HepG2 (cell line): Measurements from ENCODE around the gene CDT1. TPM values are rescaled to one million over a fixed set of nuclear protein-coding genes. Genes with fewer than 3 reads are reported as not detected.

Experiments
- CCAR2 ChIP-seq: fragments of 200-400 bp; formaldehyde crosslinking; optimal IDR thresholded peaks from 2 replicates; pipeline ENCODE3; 2018; ENCODE audit warnings: low read depth, mild to moderate bottlenecking, low read length, moderate library complexity
- EZH2 ChIP-seq: conservative IDR thresholded peaks from 2 replicates; pipeline ENCODE4 v1.6.1; 2012; ENCODE audit warnings: mild to moderate bottlenecking, low read depth, low read length, moderate library complexity
- GLI4 ChIP-seq: sonication (generic); formaldehyde crosslinking; IDR thresholded peaks from 2 replicates; pipeline ENCODE4 v1.5.1; 2020; ENCODE audit warnings: missing genetic modification reagents, mild to moderate bottlenecking, moderate library complexity, borderline replicate concordance
- GMEB1 ChIP-seq: sonication (generic); formaldehyde crosslinking; IDR thresholded peaks from 2 replicates; pipeline ENCODE4 v1.5.1; 2020; ENCODE audit warnings: missing genetic modification reagents, mild to moderate bottlenecking, borderline replicate concordance
- HCFC1 ChIP-seq: fragments of 150-350 bp; IDR thresholded peaks from 2 replicates; pipeline ENCODE4 v1.6.1; 2014; ENCODE audit warnings: low read depth, low read length
- IRF2 ChIP-seq: IDR thresholded peaks from 2 replicates; pipeline ENCODE4 v1.6.1; 2018; ENCODE audit warnings: missing genetic modification reagents, missing compliant biosample characterization
- KIAA2018 ChIP-seq: sonication (generic); formaldehyde crosslinking; IDR thresholded peaks from 2 replicates; pipeline ENCODE4 v1.5.0; 2020; ENCODE audit warnings: mild to moderate bottlenecking, missing genetic modification reagents, borderline replicate concordance
- LRRFIP1 ChIP-seq: sonication (generic); formaldehyde crosslinking; conservative IDR thresholded peaks from 2 replicates; pipeline ENCODE4 v1.4.0; 2020; ENCODE audit warnings: missing genetic modification reagents
- PRMT3 ChIP-seq: sonication (generic); formaldehyde crosslinking; IDR thresholded peaks from 2 replicates; pipeline ENCODE4 v1.8.1; 2022; ENCODE audit warnings: low read depth, mild to moderate bottlenecking, moderate library complexity, missing genetic modification reagents, borderline replicate concordance
- ZNF225 ChIP-seq: sonication (generic); formaldehyde crosslinking; IDR thresholded peaks from 2 replicates; pipeline ENCODE4 v1.4.0; 2020; ENCODE audit warnings: mild to moderate bottlenecking, missing genetic modification reagents
- ZNF326 ChIP-seq: sonication (generic); formaldehyde crosslinking; IDR thresholded peaks from 2 replicates; pipeline ENCODE4 v1.4.0; 2020; ENCODE audit warnings: missing genetic modification reagents, borderline replicate concordance
- ZNF460 ChIP-seq: sonication (generic); formaldehyde crosslinking; IDR thresholded peaks from 2 replicates; pipeline ENCODE4 v1.5.1; 2020; ENCODE audit warnings: missing genetic modification reagents, mild to moderate bottlenecking, borderline replicate concordance
- ZNF839 ChIP-seq: sonication (generic); formaldehyde crosslinking; IDR thresholded peaks from 2 replicates; pipeline ENCODE4 v1.4.0; 2020; ENCODE audit warnings: missing genetic modification reagents, mild to moderate bottlenecking, borderline replicate concordance
- ZUFSP ChIP-seq: sonication (generic); formaldehyde crosslinking; IDR thresholded peaks from 2 replicates; pipeline ENCODE4 v1.9.0; 2021; ENCODE audit warnings: missing genetic modification reagents, mild to moderate bottlenecking, borderline replicate concordance
- polyA plus RNA-seq, 8 experiments: library from polyadenylated mRNA; depleted of rRNA in 3 of 8; stranded (reverse) in 7 of 8; unstranded in 1 of 8; fragments of >200 nt; fragmentation: Illumina TruSeq in 4 of 8; extraction: Trizol in 4 of 8; gene quantifications; 2 replicates each; pipeline versions ENCODE4 v1.2.1 to v1.2.3, GENCODE V29; 2011 to 2016; ENCODE audit warnings: low read depth in 4 of 8, missing spikeins in 1 of 8, mixed read lengths in 1 of 8; ENCODE audit not compliant: insufficient read depth in 1 of 8
- total RNA-seq, 5 experiments: library from RNA; depleted of rRNA; stranded (reverse); fragments of >200 nt; fragmentation: Illumina TruSeq; extraction: Trizol; gene quantifications; 2 replicates each; pipeline ENCODE4 v1.2.3, GENCODE V29; 2016; ENCODE audit warnings: low read depth in 1 of 5

Gene CDT1
- total and polyA plus RNA-seq, 2 of the 13 experiments (the other 11 are each of a cell fraction or from before 2014, with no cell fraction given), result 23.1 to 23.8 TPM

- no peak for TF ChIP-seq LRRFIP1 (CRISPR knock-in tag)
- TF ChIP-seq KIAA2018, result no peak
- no peak for TF ChIP-seq HCFC1
- TF ChIP-seq GMEB1 (CRISPR knock-in tag), result no peak
- no peak for TF ChIP-seq ZUFSP
- no peak for TF ChIP-seq ZNF326 (CRISPR knock-in tag)
- TF ChIP-seq ZNF225 (CRISPR knock-in tag), result no peak
- no peak for TF ChIP-seq GLI4 (CRISPR knock-in tag)
- no peak for TF ChIP-seq CCAR2
- TF ChIP-seq ZNF839 (CRISPR knock-in tag), result no peak
- no peak for TF ChIP-seq ZNF460
- no peak for TF ChIP-seq IRF2 (CRISPR knock-in tag)
- TF ChIP-seq EZH2, result no peak
- TF ChIP-seq PRMT3 (CRISPR knock-in tag), result no peak
These were observed 43.0 kb upstream of the CDT1 start (continued) for GRCh38 chr16:88760424-88761142.
